Endothelial cell of umbilical vein (primary cell): ENCODE measurements around the gene TIMELESS. TPM values are rescaled to one million over a fixed set of nuclear protein-coding genes. Genes with fewer than 3 reads are reported as not detected.

Source experiments
- BruUV-seq: library from RNA; stranded (reverse); fragments of 400-500 nt; replicated peaks from 2 replicates; lab custom pipeline; 2021; lab: Mats Ljungman, UMichigan
- CTCF ChIA-PET: fragments of 300-600, 350-600 bp; sonication (Branson Sonifier 250); formaldehyde crosslinking; loops from one replicate; lab custom pipeline; 2021; ENCODE audit warnings: antibody characterized with exemption, inconsistent platforms; lab: Charles Lee
- POLR2A ChIA-PET: fragments of 300-600, 350-600 bp; sonication (Branson Sonifier 250); formaldehyde crosslinking; loops from one replicate; lab custom pipeline; 2021; ENCODE audit warnings: antibody characterized with exemption, inconsistent platforms; lab: Charles Lee
- DNase-seq: peaks from one replicate; pipeline ENCODE4 v3.0.0-alpha.2; 2011; ENCODE audit warnings: low read depth, low spot score
- FAIRE-seq: peaks from 2 replicates; lab custom pipeline; 2011; peaks lifted over from hg19 to GRCh38; lab: Jason Lieb, UNC
- H2AFZ ChIP-seq: 2 replicates; pipeline ENCODE4 v1.6.0; 2012; ENCODE audit warnings: low read depth, low read length, control low read depth, inconsistent platforms
- H3K27ac ChIP-seq: 2 replicates; pipeline ENCODE4 v1.5.1; 2011; ENCODE audit warnings: low read depth, mild to moderate bottlenecking, control low read depth, low read length, moderate library complexity; ENCODE audit not compliant: insufficient read depth
- H3K27me3 ChIP-seq, 2 experiments: 2 replicates each; pipeline versions ENCODE4 v1.6.0 to v1.6.1; 2011; ENCODE audit warnings: low read length in 2 of 2, mixed read lengths in 1 of 2; ENCODE audit not compliant: control insufficient read depth in 2 of 2, insufficient read depth in 2 of 2
- H3K36me3 ChIP-seq, 2 experiments: 2 replicates in 1 of 2; 3 replicates in 1 of 2; pipeline ENCODE4 v1.5.1; 2011; ENCODE audit warnings: low read length in 2 of 2, mild to moderate bottlenecking in 1 of 2, moderate library complexity in 1 of 2; ENCODE audit not compliant: control insufficient read depth in 2 of 2, insufficient read depth in 2 of 2; ENCODE audit errors: extremely low read depth in 1 of 2
- H3K4me1 ChIP-seq: 3 replicates; pipeline ENCODE4 v1.5.1; 2011; ENCODE audit warnings: mild to moderate bottlenecking, low read length; ENCODE audit not compliant: control insufficient read depth, insufficient read depth; ENCODE audit errors: extremely low read depth
- H3K4me2 ChIP-seq: 2 replicates; pipeline ENCODE4 v1.6.1; 2011; ENCODE audit warnings: low read length, control low read depth, mixed read lengths; ENCODE audit not compliant: insufficient read depth
- H3K4me3 ChIP-seq, 3 experiments: fragments of 200-600 bp in 1 of 3; sonication (generic), shearing (Covaris generic) in 1 of 3; replicated peaks in 1 of 3; 2 replicates each; pipeline ENCODE4 v1.5.1; 2011 to 2016; ENCODE audit warnings: control low read depth in 3 of 3, low read length in 3 of 3, mild to moderate bottlenecking in 2 of 3, inconsistent platforms in 1 of 3, low read depth in 1 of 3, moderate library complexity in 1 of 3; ENCODE audit not compliant: insufficient read depth in 1 of 3
- H3K79me2 ChIP-seq: 2 replicates; pipeline ENCODE4 v1.6.0; 2012; ENCODE audit warnings: low read length, inconsistent platforms; ENCODE audit not compliant: control insufficient read depth, insufficient read depth
- H3K9ac ChIP-seq: replicated peaks from 2 replicates; pipeline ENCODE3; 2011; ENCODE audit warnings: low read length, control low read depth; ENCODE audit not compliant: insufficient read depth; ENCODE audit errors: extremely low read depth
- H3K9me1 ChIP-seq: replicated peaks from 3 replicates; pipeline ENCODE4 v1.6.0; 2011; ENCODE audit warnings: mild to moderate bottlenecking, low read length; ENCODE audit not compliant: control insufficient read depth, insufficient read depth; ENCODE audit errors: extremely low read depth
- H3K9me3 ChIP-seq: replicated peaks from 2 replicates; pipeline ENCODE4 v1.5.1; 2012; ENCODE audit warnings: low read length, inconsistent platforms; ENCODE audit not compliant: control insufficient read depth, insufficient read depth
- H4K20me1 ChIP-seq: replicated peaks from 2 replicates; pipeline ENCODE3; 2011; ENCODE audit warnings: mild to moderate bottlenecking, low read length; ENCODE audit not compliant: control insufficient read depth, insufficient read depth; ENCODE audit errors: extremely low read depth
- CTCF ChIP-seq, 2 donors: IDR thresholded peaks; 1 replicate in 1 of 2; 2 replicates in 1 of 2; pipeline ENCODE4 v1.5.1; 2011; ENCODE audit warnings: low read length in 2 of 2, mild to moderate bottlenecking in 2 of 2, moderate library complexity in 2 of 2, control low read depth in 1 of 2, inconsistent platforms in 1 of 2, low read depth in 1 of 2; ENCODE audit not compliant: insufficient read depth in 1 of 2; ENCODE audit errors: extremely low read depth in 1 of 2
- EZH2 ChIP-seq: IDR thresholded peaks from 2 replicates; pipeline ENCODE4 v1.6.1; 2012; ENCODE audit warnings: borderline replicate concordance, low read depth, mild to moderate bottlenecking, moderate library complexity, low read length, inconsistent platforms; ENCODE audit not compliant: severe bottlenecking
- FOS ChIP-seq: IDR thresholded peaks from 2 replicates; pipeline ENCODE4 v1.6.1; 2011; ENCODE audit warnings: mild to moderate bottlenecking, low read length, moderate library complexity, borderline replicate concordance; ENCODE audit not compliant: insufficient read depth
- GATA2 ChIP-seq: IDR thresholded peaks from 2 replicates; pipeline ENCODE4 v1.7.0; 2011; ENCODE audit warnings: low read depth, mild to moderate bottlenecking, moderate library complexity, mixed read lengths, low read length; ENCODE audit not compliant: insufficient read length, insufficient read depth
- JUN ChIP-seq: IDR thresholded peaks from 2 replicates; pipeline ENCODE4 v1.6.1; 2011; ENCODE audit warnings: borderline replicate concordance, low read depth; ENCODE audit not compliant: insufficient read length, insufficient read depth
- MAX ChIP-seq: IDR thresholded peaks from 2 replicates; pipeline ENCODE4 v1.6.1; 2011; ENCODE audit not compliant: insufficient read depth, insufficient read length
- MYC ChIP-seq: IDR thresholded peaks from one replicate; pipeline ENCODE4 v1.6.1; 2011; ENCODE audit warnings: mild to moderate bottlenecking, low read depth, low read length
- POLR2A ChIP-seq: IDR thresholded peaks from 2 replicates; pipeline ENCODE4 v1.6.1; 2012; ENCODE audit warnings: low read depth, mild to moderate bottlenecking, control low read depth, low read length
- POLR2AphosphoS5 ChIP-seq: IDR thresholded peaks from 2 replicates; pipeline ENCODE4 v1.6.1; 2012; ENCODE audit warnings: low read depth, mild to moderate bottlenecking, control low read depth, low read length, moderate library complexity; ENCODE audit not compliant: insufficient read depth
- dilution Hi-C: fragments of 300-500 bp; cut with MboI; formaldehyde crosslinking; loops from one replicate; pipeline ENCODE4 v1.15.0; 2019; ENCODE audit warnings: low sequenced_read_pairs; ENCODE audit not compliant: extremely low pct_ligation_motif_present
- intact Hi-C: fragments of 100-400 bp; cut with micrococcal nuclease; formaldehyde crosslinking; loops from one replicate; pipeline ENCODE4 v1.10.0; 2022
- polyA plus RNA-seq, 4 experiments: library from polyadenylated mRNA; depleted of rRNA in 3 of 4; stranded (reverse) in 3 of 4; unstranded in 1 of 4; fragments of >200 nt; gene quantifications; 2 replicates each; pipeline versions ENCODE4 v1.2.1 to v1.2.3, GENCODE V29; 2011 to 2012; ENCODE audit warnings: missing spikeins in 1 of 4
- total RNA-seq: library from RNA; stranded (reverse); gene quantifications from 2 replicates; pipeline ENCODE4 v1.2.3, GENCODE V29; 2021

Gene TIMELESS
- total and polyA plus RNA-seq, 2 donors (not counting 3 experiments of a cell fraction or from before 2014, with no cell fraction given), result 6.1 to 28.2 TPM

GRCh38 chr12:56385873-56386272 is 63.4 kb downstream of the TIMELESS start:
- FAIRE-seq, result no peak
- CTCF ChIA-PET, result interaction anchor here (1.0 to 2.5 kb wide), 4 partner anchors 9 to 26 kb away, joined by 3 to 10 read pairs (median 3); partner anchors contain the start of gene STAT2

More at GRCh38 chr12:56385873-56386272, 63.4 kb downstream of the TIMELESS start:
- POLR2A ChIA-PET, result no interaction called here
- Histone ChIP-seq H2AFZ (no peak overlapping the region), H3K27me3 (no peaks in the 10 kb centered on the region), H3K9ac (no peak overlapping the region), H3K9me3 (no peaks in the 10 kb centered on the region), H3K4me2 (no peak overlapping the region), H3K79me2 (no peaks in the 10 kb centered on the region), H3K4me3 (no peak overlapping the region), H3K9me1 (no peaks in the 10 kb centered on the region), H4K20me1 (no peaks in the 10 kb centered on the region), H3K36me3 (no peaks in the 10 kb centered on the region), H3K4me1 (no peaks in the 10 kb centered on the region), H3K27ac (no peak overlapping the region)
- intact Hi-C loops (no loop called here), dilution Hi-C loops (no loop called here)
- TF ChIP-seq FOS (no peak), MAX (no peak), JUN (no peak), GATA2 (no peak), EZH2 (no peak), CTCF (IDR thresholded peaks at IDR 0.05; ENCODE audit: extremely low read depth in 1 of 2, insufficient read depth in 1 of 2, low read depth in 1 of 2, low read length in 2 of 2) (no peak), POLR2A (no peak), MYC (no peak), POLR2AphosphoS5 (no peak)
- no peak for DNase-seq
- no TSS peak for BruUV-seq
